ENCODE measurements around the gene ARHGAP33.

- TF ChIP-seq CTCF (IDR thresholded peaks at IDR 0.05 in 8 of 11, conservative IDR thresholded peaks at IDR 0.05 in 3 of 11) (no peak), POLR2A (IDR thresholded peaks at IDR 0.05) (no peak), POLR2AphosphoS5 (IDR thresholded peaks at IDR 0.05) (no peak)
Observed at GRCh38 chr19:35796645-35797542, 21.5 kb downstream of the ARHGAP33 start.
